RCC 7860 (cell line): ENCODE results near the gene WDR88.
"Not testable (repeated sequence)": the region's sequence is repeated elsewhere in the genome, so short reads cannot be mapped to it uniquely, and the experiment has no call there.

Experiments
- DNase-seq: peaks from one replicate; pipeline ENCODE4 v3.0.0-alpha.2; 2015; ENCODE audit warnings: low spot score
- FAIRE-seq: peaks from 2 replicates; lab custom pipeline; 2012; peaks lifted over from hg19 to GRCh38; lab: Jason Lieb, UNC

WDR88 gene

DNA sequence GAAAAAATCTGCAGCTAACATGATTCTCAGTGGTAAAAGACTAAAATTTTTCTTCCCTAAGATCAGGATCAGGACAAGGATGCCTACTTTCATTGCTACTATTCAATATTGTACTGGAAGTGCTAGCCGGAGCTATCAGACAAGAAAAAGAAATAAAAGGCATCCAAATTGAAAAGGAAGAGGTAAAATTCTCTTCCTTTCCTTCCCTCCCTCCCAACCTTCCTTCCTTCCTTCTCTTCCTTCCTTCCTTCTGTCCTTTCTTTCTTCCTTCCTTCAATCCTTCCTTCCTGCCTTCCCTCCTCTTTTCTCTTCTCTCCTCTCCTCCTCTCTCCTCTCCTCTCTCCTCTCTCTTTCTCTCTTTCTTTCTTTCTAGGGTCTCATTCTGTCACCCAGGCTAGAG is 35.5 kb downstream of the WDR88 start:
- no peak for FAIRE-seq
- DNase-seq: no peak

DNA sequence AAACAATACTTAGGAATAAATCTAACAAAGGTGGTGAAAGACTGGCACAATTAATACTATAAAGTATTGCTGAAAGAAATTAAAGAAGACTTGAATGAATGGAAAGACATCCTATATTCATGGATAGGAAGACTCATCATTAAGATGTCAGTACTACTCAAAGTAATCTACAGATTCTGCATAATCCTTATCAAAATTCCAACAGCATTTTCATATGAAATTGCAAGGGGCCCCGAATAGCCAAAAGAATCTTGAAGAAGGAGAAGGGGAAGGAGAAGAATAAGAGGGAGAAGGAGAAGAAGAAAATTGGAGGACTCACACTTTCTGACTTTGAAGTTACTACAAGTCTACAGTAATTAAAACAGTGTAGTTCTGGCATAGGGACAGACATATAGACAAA is 36.6 kb downstream of the WDR88 start:
- DNase-seq (no peak), FAIRE-seq (no peak)

DNA sequence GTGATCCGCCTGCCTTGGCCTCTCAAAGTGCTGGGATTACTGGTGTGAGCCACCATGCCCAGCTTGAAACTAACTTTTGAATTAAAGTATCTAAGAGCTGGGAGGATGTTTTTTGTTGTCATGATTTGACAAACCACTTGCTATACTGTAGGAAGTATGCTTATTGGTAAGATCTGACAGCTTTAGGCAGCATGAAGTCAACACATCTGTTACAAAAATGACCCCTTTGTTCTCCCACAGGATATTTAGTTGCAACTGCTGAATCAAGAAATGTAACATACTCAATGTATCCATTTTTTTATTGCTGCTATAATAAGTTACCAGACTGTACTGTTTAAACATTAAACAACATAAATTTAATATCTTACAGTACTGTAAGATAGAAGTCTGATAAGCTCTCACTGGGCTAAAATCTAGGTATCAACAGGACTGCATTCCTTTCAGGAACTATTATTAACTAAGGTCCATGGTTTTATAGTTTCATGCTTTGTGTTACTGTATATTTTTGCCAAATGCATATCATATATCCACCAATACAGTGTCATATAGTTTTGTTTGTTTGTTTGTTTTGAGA is 39.4 kb downstream of the WDR88 start:
- no peak for DNase-seq
- no peak for FAIRE-seq

DNA sequence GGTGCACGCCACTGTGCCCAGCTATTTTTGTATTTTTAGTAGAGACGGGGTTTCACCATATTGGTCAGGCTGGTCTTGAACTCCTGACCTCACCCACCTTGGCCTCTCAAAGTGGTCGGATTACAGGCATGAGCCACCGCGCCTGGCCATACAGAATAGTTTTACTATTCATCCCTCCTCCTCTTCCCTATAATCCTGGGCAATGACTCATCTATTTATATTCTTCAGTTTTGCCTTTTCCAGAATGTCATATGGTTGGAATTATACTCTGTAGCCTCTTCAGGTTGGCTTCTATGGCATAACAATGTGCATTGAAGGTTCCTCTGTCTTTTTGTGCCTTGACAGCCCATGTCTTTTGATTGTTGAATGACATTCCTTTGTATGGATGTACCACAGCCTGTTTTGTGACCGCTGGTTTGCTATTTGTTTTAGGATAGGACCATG is 40.0 kb downstream of the WDR88 start:
- DNase-seq (no peak), FAIRE-seq (no peak)

GRCh38 chr19:33174186-33174585 is 42.3 kb downstream of the WDR88 start:
- no peak for FAIRE-seq

DNA sequence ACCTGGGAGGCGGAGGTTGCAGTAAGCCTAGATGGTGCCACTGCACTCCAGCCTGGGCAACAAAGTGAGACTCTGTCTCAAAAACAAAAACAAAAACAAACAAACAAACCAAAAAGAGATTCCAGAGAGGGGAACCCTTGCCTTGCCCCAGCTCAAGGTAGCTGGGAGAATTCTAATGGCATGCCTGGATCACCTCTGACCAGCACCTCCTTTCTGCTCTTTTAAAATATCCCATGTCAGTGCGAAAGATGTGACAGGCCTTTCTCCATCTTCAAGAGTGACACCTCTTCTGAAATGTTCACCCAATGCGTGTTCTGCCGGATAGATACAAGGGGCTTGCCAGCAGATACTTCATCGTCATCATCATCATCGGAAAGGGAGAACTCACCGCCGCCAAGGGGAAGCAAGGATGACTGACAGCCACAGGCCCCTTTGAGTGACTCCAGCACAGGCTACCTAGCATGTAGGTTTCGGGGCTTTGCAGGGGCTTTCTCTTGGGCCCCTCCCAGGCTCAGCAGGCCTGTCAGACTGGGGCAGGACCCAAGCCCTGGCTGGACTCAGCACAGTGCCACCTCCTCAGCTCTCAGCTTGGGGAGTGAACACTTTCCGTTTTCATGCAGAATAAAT is 43.4 kb downstream of the WDR88 start:
- FAIRE-seq (no peak), DNase-seq (no peak)

More at GRCh38 chr19:33174186-33174585, 42.3 kb downstream of the WDR88 start:
- DNase-seq: no peak

DNA sequence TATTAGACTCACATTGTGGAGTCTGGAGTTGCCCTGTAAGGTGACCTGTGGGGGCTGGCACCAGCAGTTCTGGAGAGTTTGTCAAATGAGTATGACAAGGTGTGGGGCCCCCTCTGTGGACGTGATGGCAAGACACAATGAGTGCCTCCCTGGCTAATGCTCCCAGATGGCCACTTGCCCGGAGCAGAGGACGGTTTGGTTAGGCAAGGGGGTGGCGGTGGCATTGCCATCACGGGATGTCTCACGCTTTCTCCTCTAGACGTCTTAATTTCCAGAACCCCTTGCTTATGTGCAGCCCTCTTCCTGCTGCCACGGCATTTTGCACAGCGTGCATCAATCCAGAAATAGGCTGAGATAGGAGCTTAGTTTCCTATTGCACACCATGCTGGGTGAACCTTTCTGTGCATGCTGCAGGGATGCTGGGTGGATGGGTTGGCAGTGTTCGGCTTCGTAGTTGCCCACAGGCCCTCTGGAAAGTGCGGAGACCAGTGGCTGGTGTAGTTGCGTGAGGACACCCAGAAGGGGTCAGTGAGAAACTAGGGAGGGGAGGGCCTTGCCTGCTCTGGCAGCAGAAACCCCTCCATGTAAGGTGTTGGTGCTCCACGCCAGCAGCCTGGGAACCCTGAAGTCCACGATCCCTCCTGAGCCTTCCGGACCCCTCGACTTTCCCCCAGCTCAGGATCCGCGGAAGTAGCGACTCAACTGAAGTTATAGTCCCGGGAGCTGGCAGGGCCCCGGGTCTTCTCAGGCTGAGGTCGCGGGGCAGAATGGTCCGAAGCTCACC is 44.2 kb downstream of the WDR88 start:
- FAIRE-seq (no peak), DNase-seq (no peak)

GRCh38 chr19:33176670-33177416 is 44.9 kb downstream of the WDR88 start:
- FAIRE-seq (peak; percentile 78), DNase-seq (peak; percentile 98)

- no peak for FAIRE-seq
These were observed 45.6 kb downstream of the WDR88 start for GRCh38 chr19:33177417-33177979.

GRCh38 chr19:33186431-33187182 is 54.7 kb downstream of the WDR88 start:
- FAIRE-seq (no peak), DNase-seq (no peak)

More at GRCh38 chr19:33177417-33177979, 45.6 kb downstream of the WDR88 start:
- no peak for DNase-seq

DNA sequence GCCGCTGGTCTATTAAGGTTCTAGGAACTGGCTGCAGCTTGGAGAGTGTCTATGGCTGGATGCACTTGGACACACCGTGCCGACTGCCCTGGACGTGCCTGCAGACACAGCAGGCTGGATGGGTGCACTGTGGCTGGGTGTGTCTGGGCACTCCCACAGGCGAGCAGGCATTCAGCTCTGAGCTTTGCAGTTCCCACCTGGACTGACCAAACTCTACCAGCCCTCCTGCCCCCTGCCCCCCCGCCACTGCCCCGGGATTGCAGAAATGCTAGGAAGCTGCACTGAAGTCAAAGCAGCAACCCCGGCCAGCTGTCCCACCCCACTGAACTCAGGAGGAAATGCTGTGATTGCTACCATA is 55.2 kb downstream of the WDR88 start:
- no peak for DNase-seq
- FAIRE-seq: no peak

DNA sequence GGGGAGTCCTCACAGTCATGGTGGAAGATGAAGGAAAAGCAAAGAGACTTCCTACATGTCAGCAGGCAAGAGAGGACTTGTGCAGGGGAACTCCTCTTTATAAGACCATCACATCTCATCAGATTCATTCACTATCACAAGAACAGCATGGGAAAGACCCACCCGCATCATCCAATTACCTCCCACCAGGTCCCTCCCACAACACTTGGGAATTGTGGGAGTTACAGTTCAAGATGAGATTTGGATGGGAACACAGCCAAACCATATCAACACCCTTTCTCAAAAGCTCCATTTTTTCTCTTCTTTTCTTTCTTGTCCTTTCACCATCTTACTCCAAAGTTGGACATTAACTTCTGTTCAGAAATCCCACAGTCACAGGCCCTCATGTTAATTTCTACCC is 57.5 kb downstream of the WDR88 start:
- DNase-seq: no peak
- FAIRE-seq: no peak

- not testable (repeated sequence) for FAIRE-seq, DNase-seq
These were observed 59.2 kb downstream of the WDR88 start for GRCh38 chr19:33191092-33191491.

DNA sequence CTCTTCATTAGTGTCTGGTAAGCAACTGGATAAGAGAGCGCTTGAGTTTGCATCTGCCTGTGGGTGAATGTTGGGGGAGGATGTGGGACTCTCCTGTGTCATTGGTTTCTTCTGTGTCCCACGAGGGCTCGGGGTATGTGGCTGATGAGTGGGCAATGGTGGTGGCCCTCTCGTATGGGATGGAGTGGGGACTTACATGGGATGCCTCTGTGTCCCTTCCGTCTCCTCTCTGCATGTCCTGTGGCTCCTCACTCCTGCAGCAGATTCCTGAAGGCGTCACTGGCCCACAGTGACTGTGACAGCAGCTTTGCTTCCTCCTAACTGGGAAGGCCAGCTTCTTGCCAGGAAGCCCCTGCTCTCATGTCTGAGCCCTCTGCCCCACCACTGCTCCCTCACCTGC is 59.6 kb downstream of the WDR88 start:
- no peak for DNase-seq
- no peak for FAIRE-seq

- no peak for DNase-seq
- no peak for FAIRE-seq
These were observed 60.1 kb downstream of the WDR88 start for GRCh38 chr19:33192010-33192409.

- FAIRE-seq: no peak
- DNase-seq: no peak
These were observed 61.5 kb downstream of the WDR88 start for GRCh38 chr19:33193269-33193864.

DNA sequence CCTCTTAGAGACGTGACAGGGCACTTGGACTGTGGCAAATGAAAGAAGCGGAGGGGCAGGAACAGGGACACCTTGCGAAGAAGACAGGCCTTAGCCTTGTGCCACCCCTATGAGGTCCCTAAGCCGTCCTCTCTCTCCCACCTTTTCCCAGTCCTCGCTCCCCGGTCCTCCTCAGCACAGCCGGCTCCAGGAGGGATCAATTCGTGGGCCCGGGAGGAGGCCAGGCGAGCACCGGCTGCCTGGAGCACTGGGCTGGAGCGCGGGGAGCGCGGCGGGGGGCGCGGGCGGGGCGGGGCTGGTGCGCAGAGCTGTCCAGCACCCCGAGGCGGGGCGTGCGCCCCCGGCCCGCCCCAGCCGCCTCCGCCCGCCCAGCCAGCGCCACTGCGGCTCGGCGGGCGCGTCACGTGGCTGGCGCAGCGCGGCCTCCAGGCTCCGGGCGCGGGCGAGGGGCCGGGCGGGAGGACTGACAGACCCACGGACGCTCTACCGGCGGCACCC is 62.0 kb downstream of the WDR88 start, which contains the start of gene LRP3:
Gene LRP3 (plus strand): TSS at position 466 of the 498 bp plus-strand sequence. CDS start 456 bp downstream, outside the sequence.
- FAIRE-seq (no peak), DNase-seq (no peak)

- FAIRE-seq: no peak
These were observed 62.6 kb downstream of the WDR88 start for GRCh38 chr19:33194532-33194885.

DNA sequence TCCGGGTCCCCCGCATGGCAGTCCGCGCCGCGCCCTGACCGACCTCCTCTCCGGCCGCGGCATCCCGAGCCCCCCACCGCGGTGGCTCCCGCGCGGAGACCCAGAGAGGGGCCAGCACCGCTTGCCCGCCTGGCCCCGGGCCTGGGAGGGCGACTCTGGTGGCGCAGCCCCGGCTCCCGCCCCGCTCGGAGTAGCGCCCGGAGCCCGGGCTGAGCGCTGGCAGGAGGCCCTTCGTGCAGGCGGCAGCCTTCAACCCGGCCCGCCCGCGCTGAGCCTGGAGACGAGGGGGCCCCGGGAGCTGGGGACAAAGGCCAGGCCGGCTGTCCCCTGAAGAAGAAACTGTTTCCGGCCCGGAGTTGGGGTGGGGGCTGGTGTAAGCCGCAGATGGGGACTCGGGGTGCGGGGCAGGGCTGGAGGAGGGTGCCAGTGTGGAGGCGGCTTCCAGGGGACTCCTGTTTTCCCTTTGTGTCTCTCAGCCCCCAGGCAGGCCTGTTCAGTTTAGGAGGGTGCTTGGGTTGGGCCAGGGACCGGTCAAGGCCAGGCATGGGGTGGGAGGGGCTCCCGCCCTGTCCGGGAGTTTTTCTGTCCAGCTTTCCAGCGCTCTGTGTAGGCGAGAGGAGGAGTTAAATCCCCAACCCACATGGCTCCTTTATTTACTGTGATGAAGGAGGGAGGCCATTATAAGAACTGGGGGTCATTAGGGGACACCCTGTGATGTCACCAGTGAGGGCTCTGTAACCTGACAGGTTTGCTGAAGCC is 63.2 kb downstream of the WDR88 start:
- FAIRE-seq: no peak
- DNase-seq: no peak

More at GRCh38 chr19:33194532-33194885, 62.6 kb downstream of the WDR88 start:
- no peak for DNase-seq
